MCF 10A (cell line): Measurements from ENCODE around the gene TSPAN11. TPM values are rescaled to one million over a fixed set of nuclear protein-coding genes. Genes with fewer than 3 reads are reported as not detected.

Experiments
- BruUV-seq: library from RNA; stranded (reverse); fragments of 400-500 nt; replicated peaks from 2 replicates; lab custom pipeline; 2021; lab: Mats Ljungman, UMichigan
- CTCF ChIA-PET: fragments of 300-600 bp; sonication (Branson Sonifier 250); formaldehyde crosslinking; extraction: SDS; loops from one replicate; lab custom pipeline; 2021; ENCODE audit warnings: antibody characterized with exemption, inconsistent platforms; lab: Yijun Ruan, JAX
- POLR2A ChIA-PET: fragments of 300-600, 350-650 bp; sonication (Branson Sonifier 250); formaldehyde crosslinking; extraction: SDS; loops from one replicate; lab custom pipeline; 2020; ENCODE audit warnings: antibody characterized with exemption, inconsistent platforms; lab: Yijun Ruan, JAX
- DNase-seq: peaks from one replicate; pipeline ENCODE4 v3.0.0-alpha.2; 2018; ENCODE audit not compliant: unreplicated experiment
- H3K27ac Mint-ChIP-seq: one replicate; pipeline ENCODE4 v1.8.0; 2022; ENCODE audit warnings: mild to moderate bottlenecking, low read depth, mixed read lengths; ENCODE audit not compliant: unreplicated experiment
- H3K27me3 Mint-ChIP-seq: one replicate; pipeline ENCODE4 v1.8.0; 2022; ENCODE audit warnings: mixed read lengths; ENCODE audit not compliant: insufficient read depth, unreplicated experiment
- H3K36me3 Mint-ChIP-seq: one replicate; pipeline ENCODE4 v1.8.0; 2022; ENCODE audit warnings: mild to moderate bottlenecking, moderate library complexity, mixed read lengths; ENCODE audit not compliant: insufficient read depth, unreplicated experiment
- H3K4me1 Mint-ChIP-seq: one replicate; pipeline ENCODE4 v1.8.0; 2022; ENCODE audit warnings: mixed read lengths; ENCODE audit not compliant: insufficient read depth, unreplicated experiment
- H3K4me3 Mint-ChIP-seq: one replicate; pipeline ENCODE4 v1.8.0; 2022; ENCODE audit warnings: mild to moderate bottlenecking, moderate library complexity, mixed read lengths; ENCODE audit not compliant: unreplicated experiment
- H3K9me3 Mint-ChIP-seq: one replicate; pipeline ENCODE4 v1.8.0; 2022; ENCODE audit warnings: mixed read lengths; ENCODE audit not compliant: unreplicated experiment
- CTCF ChIP-seq: fragments of 200-600 bp; IDR thresholded peaks from one replicate; pipeline ENCODE4 v1.8.0; 2022; ENCODE audit warnings: antibody characterized with exemption, mild to moderate bottlenecking; ENCODE audit not compliant: unreplicated experiment
- intact Hi-C: fragments of 100-400 bp; cut with micrococcal nuclease; formaldehyde crosslinking; loops from 2 replicates; pipeline ENCODE4 v1.14.1; 2022
- total RNA-seq: library from RNA; stranded (reverse); gene quantifications from 2 replicates; pipeline ENCODE4 v1.2.3, GENCODE V29; 2022

TSPAN11 gene
- total RNA-seq, 1 experiment from 2014 or later: not detected

- no TSS peak for BruUV-seq
- H3K27ac Mint-ChIP-seq: no peak overlapping the region
- no peaks in the 10 kb centered on the region for H3K9me3 Mint-ChIP-seq
- H3K27me3 Mint-ChIP-seq: peaks cover 42% of the 10 kb centered on the region
- intact Hi-C loops: no loop called here
- peaks cover 2% of the 10 kb centered on the region for H3K36me3 Mint-ChIP-seq
- no peak overlapping the region for H3K4me3 Mint-ChIP-seq
- no peak for TF ChIP-seq CTCF
- no peak for DNase-seq
- no peaks in the 10 kb centered on the region for H3K4me1 Mint-ChIP-seq
- ChIA-PET CTCF (no interaction called here), POLR2A (no interaction called here)
These were observed 88.7 kb downstream of the TSPAN11 start for GRCh38 chr12:31015215-31015614.

GRCh38 chr12:31016057-31016456 is 89.5 kb downstream of the TSPAN11 start:
- H3K27ac Mint-ChIP-seq: no peak overlapping the region
- DNase-seq: no peak
- peaks cover 5% of the 10 kb centered on the region for H3K36me3 Mint-ChIP-seq
- POLR2A ChIA-PET: no interaction called here
- no TSS peak for BruUV-seq
- CTCF ChIA-PET: interaction anchor here (0.7 kb wide), 1 partner anchor 331 kb away, joined by 3 read pairs; no protein-coding TSS in a partner anchor
- no peaks in the 10 kb centered on the region for H3K4me1 Mint-ChIP-seq
- intact Hi-C loops: no loop called here
- TF ChIP-seq CTCF: no peak
- peaks cover 50% of the 10 kb centered on the region for H3K27me3 Mint-ChIP-seq
- no peaks in the 10 kb centered on the region for H3K9me3 Mint-ChIP-seq
- H3K4me3 Mint-ChIP-seq: no peak overlapping the region

- H3K9me3 Mint-ChIP-seq: no peaks in the 10 kb centered on the region
- H3K27me3 Mint-ChIP-seq: peaks cover 58% of the 10 kb centered on the region
- H3K36me3 Mint-ChIP-seq: peaks cover 5% of the 10 kb centered on the region
These were observed 91.0 kb downstream of the TSPAN11 start for GRCh38 chr12:31017535-31017934.

GRCh38 chr12:31018106-31018789 is 91.7 kb downstream of the TSPAN11 start:
- BruUV-seq: no TSS peak
- no peaks in the 10 kb centered on the region for H3K4me1 Mint-ChIP-seq
- no peak for DNase-seq
- no peak for TF ChIP-seq CTCF
- H3K4me3 Mint-ChIP-seq: no peak overlapping the region
- H3K9me3 Mint-ChIP-seq: no peaks in the 10 kb centered on the region
- ChIA-PET CTCF (interaction anchor here (0.7 kb wide), 1 partner anchor 18 kb away, joined by 3 read pairs; no protein-coding TSS in a partner anchor), POLR2A (no interaction called here)
- peaks cover 53% of the 10 kb centered on the region for H3K27me3 Mint-ChIP-seq
- H3K27ac Mint-ChIP-seq: no peak overlapping the region
- H3K36me3 Mint-ChIP-seq: peaks cover 5% of the 10 kb centered on the region
- intact Hi-C loops: no loop called here

More at GRCh38 chr12:31017535-31017934, 91.0 kb downstream of the TSPAN11 start:
- H3K4me3 Mint-ChIP-seq: no peak overlapping the region
- H3K27ac Mint-ChIP-seq: no peak overlapping the region
- no peak for DNase-seq
- no TSS peak for BruUV-seq
- ChIA-PET CTCF (no interaction called here), POLR2A (no interaction called here)
- intact Hi-C loops: no loop called here
- TF ChIP-seq CTCF: no peak
- H3K4me1 Mint-ChIP-seq: no peaks in the 10 kb centered on the region
